Thymus (tissue), 11 donors: ENCODE results near the gene COBLL1. TPM values are rescaled to one million over a fixed set of nuclear protein-coding genes. Genes with fewer than 3 reads are reported as not detected.

Source experiments
- DNase-seq, 9 donors: peaks; one replicate each; pipeline ENCODE4 v3.0.0-alpha.2; 2013; ENCODE audit warnings: low spot score in 9 of 9, low read depth in 6 of 9, missing footprints in 1 of 9
- H3K27ac ChIP-seq, 2 donors: one replicate each; pipeline ENCODE4 v1.5.1; 2013; ENCODE audit warnings: control low read depth in 1 of 2, low read depth in 1 of 2, low read length in 1 of 2, mild to moderate bottlenecking in 1 of 2, moderate library complexity in 1 of 2
- H3K27me3 ChIP-seq, 2 donors: one replicate each; pipeline ENCODE4 v1.5.1; 2013; ENCODE audit warnings: low read length in 1 of 2; ENCODE audit not compliant: control insufficient read depth in 2 of 2, insufficient read depth in 1 of 2
- H3K36me3 ChIP-seq, 2 donors: one replicate each; pipeline ENCODE4 v1.5.1; 2013; ENCODE audit warnings: low read length in 1 of 2, mild to moderate bottlenecking in 1 of 2, moderate library complexity in 1 of 2; ENCODE audit not compliant: control insufficient read depth in 2 of 2, insufficient read depth in 2 of 2
- H3K4me1 ChIP-seq, 2 donors: one replicate each; pipeline ENCODE4 v1.5.1; 2013; ENCODE audit warnings: low read length in 2 of 2; ENCODE audit not compliant: control insufficient read depth in 2 of 2, insufficient read depth in 2 of 2
- H3K4me3 ChIP-seq, 2 donors: one replicate each; pipeline ENCODE4 v1.5.1; 2013; ENCODE audit warnings: low read length in 2 of 2, control low read depth in 1 of 2, mild to moderate bottlenecking in 1 of 2
- H3K9me3 ChIP-seq, 2 donors: one replicate each; pipeline ENCODE4 v1.5.1; 2013; ENCODE audit warnings: low read length in 1 of 2, mild to moderate bottlenecking in 1 of 2; ENCODE audit not compliant: control insufficient read depth in 2 of 2, insufficient read depth in 1 of 2
- WGBS: extraction: QIAGEN DNeasy Blood & Tissue Kit; methylation state at CpG from one replicate; pipeline ENCODE4 v1.1.7; 2013; 5-methylcytosine and 5-hydroxymethylcytosine counted together
- polyA plus RNA-seq: library from polyadenylated mRNA; stranded (reverse); fragments of 200-250 nt; gene quantifications from one replicate; pipeline ENCODE4 v1.2.3, GENCODE V29; 2013
- total RNA-seq: library from RNA; stranded (reverse); fragments of 120-200 nt; gene quantifications from one replicate; pipeline ENCODE4 v1.2.4, GENCODE V29; 2013
- donor health status: healthy.

COBLL1 gene
- total and polyA plus RNA-seq, 2 donors, result 3.0 to 4.9 TPM

DNA sequence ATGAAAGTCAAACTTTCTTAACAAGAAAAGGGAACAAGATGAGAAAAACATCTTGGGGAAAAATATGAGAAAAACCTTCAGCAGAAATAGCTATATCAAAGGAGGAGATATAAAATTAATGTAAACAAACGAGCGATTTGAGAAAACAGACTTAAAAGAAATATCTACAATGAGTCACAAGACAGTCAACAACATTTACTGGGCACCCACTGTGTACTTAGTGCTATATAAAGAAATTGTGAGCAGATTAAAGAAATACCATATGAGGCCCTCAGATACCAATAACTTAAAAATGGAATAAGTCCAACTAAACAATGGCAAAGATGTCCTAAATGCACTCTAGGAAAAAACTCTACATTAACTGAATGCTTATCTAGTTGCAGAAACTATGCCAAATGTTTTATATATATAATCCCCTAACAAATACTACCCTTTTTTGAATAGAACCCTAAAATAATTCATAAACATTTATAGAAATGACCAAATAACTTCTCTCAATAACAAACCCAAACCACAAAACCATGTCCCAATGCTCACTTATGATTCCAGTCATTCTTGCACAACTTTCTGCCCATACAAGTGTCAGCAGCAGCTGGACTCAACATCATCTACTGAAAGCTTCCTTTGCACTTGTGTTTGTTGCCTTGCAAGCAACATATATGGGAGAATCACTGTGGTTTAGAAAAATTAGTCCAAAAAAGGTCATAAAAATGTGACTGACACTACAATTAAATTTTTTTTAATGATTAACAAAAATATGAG, 83.5 kb downstream of the COBLL1 start:
- no peaks in the 10 kb centered on the region for H3K4me1 ChIP-seq
- H3K27ac ChIP-seq, result no peak overlapping the region
- H3K9me3 ChIP-seq, result no peaks in the 10 kb centered on the region
- H3K27me3 ChIP-seq, result no peaks in the 10 kb centered on the region
- H3K36me3 ChIP-seq, result no peaks in the 10 kb centered on the region
- H3K4me3 ChIP-seq, result no peak overlapping the region
- no peak for DNase-seq
- 94% methylated on average over 2 of the region's 2 CpGs for WGBS

DNA sequence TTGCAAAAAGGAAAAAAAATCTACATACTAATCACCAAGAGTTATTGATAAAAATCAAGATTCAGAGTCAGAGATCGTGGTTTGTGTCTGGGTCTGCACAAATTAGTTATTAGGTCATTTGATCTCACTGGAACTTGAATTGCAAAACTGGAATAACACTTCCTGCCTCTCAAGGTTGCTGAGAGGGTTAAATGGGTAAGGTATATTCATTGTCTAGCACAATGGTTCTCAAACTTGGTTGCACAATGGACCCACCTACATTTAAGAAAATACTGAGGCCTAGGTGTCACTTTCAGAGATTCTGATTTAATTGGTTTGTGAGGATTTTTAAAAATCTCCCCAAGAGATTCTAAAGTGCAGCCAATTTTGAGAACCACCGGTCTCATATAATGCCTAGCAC, 84.8 kb downstream of the COBLL1 start:
- 94% methylated on average over 2 of the region's 2 CpGs for WGBS
- Histone ChIP-seq H3K36me3 (no peaks in the 10 kb centered on the region), H3K27ac (no peak overlapping the region), H3K9me3 (no peaks in the 10 kb centered on the region), H3K27me3 (no peaks in the 10 kb centered on the region), H3K4me1 (no peaks in the 10 kb centered on the region), H3K4me3 (no peak overlapping the region)
- no peak for DNase-seq

DNA sequence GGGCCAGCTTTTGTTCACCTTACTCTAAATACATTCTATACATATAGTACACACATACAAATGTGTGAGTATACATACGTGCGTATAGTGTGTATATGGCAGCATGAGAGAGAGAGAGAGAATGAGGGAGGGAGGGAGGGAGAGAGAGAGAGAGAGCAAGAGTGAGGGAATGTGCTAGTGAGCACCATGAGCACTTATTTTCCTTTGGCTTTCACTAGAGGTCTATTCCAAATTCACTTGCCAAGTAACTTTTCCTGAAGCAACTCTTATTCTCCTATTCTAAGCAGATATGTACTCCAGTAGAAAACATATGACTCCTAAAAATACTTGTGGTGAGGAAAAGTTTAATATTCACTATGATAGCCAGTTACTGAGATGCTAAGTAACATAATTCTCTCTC, 85.7 kb downstream of the COBLL1 start:
- no peak for DNase-seq
- no peaks in the 10 kb centered on the region for H3K36me3 ChIP-seq
- H3K4me1 ChIP-seq, result no peaks in the 10 kb centered on the region
- no peak overlapping the region for H3K27ac ChIP-seq
- H3K4me3 ChIP-seq, result no peak overlapping the region
- H3K9me3 ChIP-seq, result no peaks in the 10 kb centered on the region
- no peaks in the 10 kb centered on the region for H3K27me3 ChIP-seq
- 96% methylated on average over 2 of the region's 2 CpGs for WGBS

DNA sequence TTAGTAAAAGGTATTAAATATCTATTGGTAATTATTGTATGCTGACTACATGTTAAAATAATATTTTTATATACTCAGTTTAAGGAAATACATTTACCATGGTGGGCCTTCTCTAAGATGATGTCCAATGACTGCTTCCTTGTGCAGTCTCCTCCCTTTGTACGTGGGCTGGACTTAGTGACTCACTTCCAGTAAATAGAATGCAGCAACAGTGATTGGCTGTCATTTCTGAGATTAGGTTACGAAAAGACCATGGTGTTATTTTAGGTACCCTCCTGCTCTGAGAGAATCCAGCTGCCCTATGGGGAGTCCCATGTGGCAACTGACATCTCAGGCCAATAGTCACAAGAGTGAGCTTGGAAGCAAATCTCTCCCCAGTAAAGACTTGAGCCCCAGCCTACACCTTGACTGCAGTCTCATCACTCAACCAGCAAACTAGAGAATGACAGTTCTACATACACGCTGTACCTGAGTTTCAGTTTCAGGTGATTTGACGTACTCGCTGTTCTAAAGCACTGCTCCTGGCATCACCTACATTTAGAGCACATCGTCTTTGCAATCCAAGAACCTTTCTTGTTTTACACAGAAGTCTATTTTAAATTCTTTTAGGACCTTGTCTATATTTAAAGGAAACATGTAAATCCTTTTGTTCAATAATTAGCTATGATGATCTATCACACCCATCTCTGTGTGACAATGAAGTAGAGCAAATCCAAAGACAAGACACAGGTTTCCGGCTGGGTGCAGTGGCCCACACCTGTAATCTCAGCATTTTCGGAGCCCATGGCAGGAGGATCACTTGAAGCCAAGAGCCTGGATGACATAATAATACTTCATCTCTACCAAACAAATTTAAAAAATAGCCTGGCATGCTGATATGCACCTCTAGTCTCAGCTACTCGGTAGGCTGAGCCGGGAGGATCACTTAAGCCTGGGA, 87.2 kb downstream of the COBLL1 start:
- no peak overlapping the region for H3K27ac ChIP-seq
- H3K36me3 ChIP-seq, result no peaks in the 10 kb centered on the region
- no peaks in the 10 kb centered on the region for H3K4me1 ChIP-seq
- no peaks in the 10 kb centered on the region for H3K27me3 ChIP-seq
- WGBS, result 96% methylated on average over 10 of the region's 10 CpGs
- DNase-seq, result no peak
- H3K4me3 ChIP-seq, result no peak overlapping the region
- no peaks in the 10 kb centered on the region for H3K9me3 ChIP-seq

DNA sequence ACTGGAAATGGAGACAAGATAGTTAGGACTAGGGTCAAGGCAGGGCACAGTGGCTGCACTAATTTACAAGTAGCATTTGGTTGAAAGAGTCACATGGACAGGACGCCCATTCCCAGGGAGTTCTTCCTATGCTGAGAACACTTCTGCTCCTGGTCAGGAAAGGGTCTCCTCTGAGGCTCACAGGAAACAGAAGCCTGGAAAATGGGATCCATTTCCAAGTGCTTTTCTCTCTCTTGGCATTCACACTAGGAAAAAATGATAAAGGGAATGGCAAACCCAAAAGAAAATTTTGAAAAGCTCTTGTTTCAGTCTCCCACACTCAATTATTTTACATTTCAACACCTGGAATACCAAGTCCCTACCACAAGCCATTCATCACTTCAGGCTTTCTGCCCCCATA, 88.7 kb downstream of the COBLL1 start:
- WGBS, result 98% methylated on average over 1 of the region's 1 CpG
- Histone ChIP-seq H3K4me1 (no peaks in the 10 kb centered on the region), H3K36me3 (no peaks in the 10 kb centered on the region), H3K4me3 (no peak overlapping the region), H3K27ac (no peak overlapping the region), H3K27me3 (no peaks in the 10 kb centered on the region), H3K9me3 (no peaks in the 10 kb centered on the region)
- no peak for DNase-seq

DNA sequence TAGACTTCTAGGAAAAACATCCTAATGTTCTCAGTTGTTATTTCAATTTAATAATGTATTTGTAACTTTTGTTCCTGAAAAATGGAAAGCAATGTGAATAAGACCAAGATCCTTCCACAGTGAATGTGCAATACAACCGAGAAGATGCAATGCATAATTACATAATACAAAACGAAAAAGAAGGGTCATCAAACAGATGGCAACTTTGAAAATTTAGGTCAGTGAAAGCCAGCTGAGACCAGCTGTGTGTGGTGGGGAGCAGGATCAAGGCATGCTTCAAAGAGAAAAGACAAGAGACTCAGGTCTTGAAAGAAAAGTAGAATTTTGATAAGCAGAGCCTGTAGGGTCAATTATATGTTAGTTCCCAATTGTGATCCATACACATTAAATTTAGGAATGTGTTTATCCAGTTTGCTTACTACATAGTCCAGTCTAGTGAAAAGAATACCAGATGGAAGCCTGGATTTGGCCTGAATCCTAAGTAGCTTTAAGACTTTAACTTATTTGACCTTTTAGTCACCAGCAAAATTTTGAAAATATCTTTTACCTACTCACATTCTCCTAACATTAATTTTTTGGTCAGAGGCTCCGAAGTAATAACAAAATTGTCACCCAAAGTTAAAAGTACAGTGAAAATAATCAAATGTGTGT, 93.7 kb downstream of the COBLL1 start:
- no peak overlapping the region for H3K27ac ChIP-seq
- DNase-seq, result no peak

DNA sequence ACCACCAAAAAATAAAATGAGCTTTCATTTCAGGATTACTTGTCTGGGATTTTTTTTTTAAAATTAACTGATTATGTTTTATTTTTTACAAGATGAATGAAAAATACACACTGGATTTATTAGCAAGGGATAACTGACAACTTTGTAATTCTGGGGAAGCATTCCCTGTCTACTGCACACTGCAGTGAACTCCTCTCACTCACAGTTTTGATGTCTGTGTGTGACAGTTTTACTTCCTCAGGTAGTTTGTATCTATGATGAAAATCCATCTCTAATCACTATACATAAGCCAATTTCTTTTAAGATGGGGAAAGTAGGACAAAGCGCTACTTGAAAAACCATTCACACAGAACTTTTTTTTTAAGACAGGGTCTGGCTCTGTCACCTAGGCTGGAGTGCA, 94.5 kb downstream of the COBLL1 start:
- H3K27ac ChIP-seq, result no peak overlapping the region

More for the DNA sequence above, 93.7 kb downstream of the COBLL1 start:
- Histone ChIP-seq H3K36me3 (no peaks in the 10 kb centered on the region), H3K9me3 (no peaks in the 10 kb centered on the region), H3K4me3 (no peak overlapping the region), H3K27me3 (no peaks in the 10 kb centered on the region), H3K4me1 (no peaks in the 10 kb centered on the region)
- WGBS, result 90% methylated on average over 3 of the region's 3 CpGs

DNA sequence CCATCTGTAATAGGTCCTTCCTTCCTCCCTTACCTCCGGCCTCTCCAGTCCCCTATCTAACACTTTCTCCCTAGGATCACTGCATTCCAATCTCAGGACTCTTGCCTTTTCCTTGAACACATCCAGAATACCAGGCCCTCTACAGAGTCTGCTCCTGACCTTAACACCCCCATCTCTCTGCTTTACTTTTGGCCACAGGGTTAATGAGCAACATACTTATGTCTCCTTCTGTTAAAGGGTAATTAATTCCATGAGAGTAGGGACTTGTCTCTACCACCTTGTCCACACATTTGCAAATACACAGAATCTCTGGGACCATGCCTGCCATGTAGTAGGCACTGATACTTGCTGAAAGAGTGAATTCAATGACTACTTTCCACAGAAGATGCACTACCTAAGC, 94.9 kb downstream of the COBLL1 start:
- Histone ChIP-seq H3K36me3 (no peaks in the 10 kb centered on the region), H3K4me1 (no peaks in the 10 kb centered on the region), H3K27ac (no peak overlapping the region), H3K9me3 (no peaks in the 10 kb centered on the region), H3K4me3 (no peak overlapping the region), H3K27me3 (no peaks in the 10 kb centered on the region)
- WGBS, result 73% methylated on average over 1 of the region's 1 CpG
- DNase-seq, result no peak

More for the DNA sequence above, 94.5 kb downstream of the COBLL1 start:
- DNase-seq, result no peak
- Histone ChIP-seq H3K27me3 (no peaks in the 10 kb centered on the region), H3K9me3 (no peaks in the 10 kb centered on the region), H3K4me3 (no peak overlapping the region), H3K4me1 (no peaks in the 10 kb centered on the region), H3K36me3 (no peaks in the 10 kb centered on the region)
- 99% methylated on average over 1 of the region's 1 CpG for WGBS
